A549 (cell line): ENCODE results near the gene ECM1.

Source experiments
- CTCF ChIP-seq: fragments of >200 bp; sonication (Bioruptor Twin); formaldehyde crosslinking; IDR thresholded peaks from 3 replicates; pipeline ENCODE4 v1.5.1; 2016
- MAX ChIP-seq: IDR thresholded peaks from 2 replicates; pipeline ENCODE4 v1.6.1; 2012

DNA sequence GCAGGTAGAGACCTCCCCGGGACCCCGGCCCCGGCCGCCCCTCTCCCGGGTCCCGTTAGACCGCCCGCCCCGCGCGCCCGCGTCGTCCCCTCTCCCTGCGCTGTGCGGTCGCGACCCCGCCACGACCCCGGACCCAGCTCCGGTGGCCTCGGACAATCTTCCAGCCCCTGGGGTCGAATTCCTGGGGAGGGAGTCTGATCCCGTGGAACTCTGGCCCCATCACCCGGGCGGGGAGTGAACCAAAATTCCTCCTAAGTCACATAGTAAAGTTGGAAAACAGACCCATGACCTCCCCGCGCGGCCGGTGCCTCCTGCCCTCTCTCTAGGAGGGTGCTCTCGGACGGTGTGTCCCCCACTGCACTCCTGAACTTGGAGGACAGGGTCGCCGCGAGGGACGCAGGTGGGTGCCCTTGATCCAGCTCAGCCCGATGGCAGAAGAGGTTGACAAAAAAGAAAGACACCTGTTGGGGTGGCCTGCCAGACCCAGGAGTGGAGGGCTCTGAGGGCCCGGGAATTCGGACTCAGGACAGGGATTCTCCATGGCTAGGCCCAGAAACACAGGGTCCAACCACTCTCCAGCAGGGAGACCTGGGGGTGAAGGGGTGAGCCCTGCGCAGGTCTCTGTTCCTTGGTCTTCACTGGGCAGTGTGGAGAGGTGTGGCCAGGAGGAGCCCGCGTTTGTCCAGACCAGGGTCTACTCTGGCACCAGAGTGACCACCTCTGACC is 41.8 kb downstream of the ECM1 start:
- TF ChIP-seq CTCF, result no peak
- no peak for TF ChIP-seq MAX
